CD14-positive monocyte (primary cell): ENCODE measurements around the gene CTNND2. TPM values are rescaled to one million over a fixed set of nuclear protein-coding genes. Genes with fewer than 3 reads are reported as not detected.
"Not testable (repeated sequence)": the region's sequence is repeated elsewhere in the genome, so short reads cannot be mapped to it uniquely, and the experiment has no call there.

Experiments used
- DNase-seq, 3 donors: peaks; one replicate each; pipeline ENCODE4 v3.0.0-alpha.2; 2011 to 2022
- H2AFZ ChIP-seq: 2 replicates; pipeline ENCODE4 v1.6.0; 2012; ENCODE audit warnings: mild to moderate bottlenecking, low read depth, low read length, inconsistent platforms; ENCODE audit not compliant: insufficient read depth, poor library complexity, severe bottlenecking
- H3K27ac ChIP-seq, 2 donors: 1 replicate in 1 of 2; 2 replicates in 1 of 2; pipeline ENCODE4 v1.5.1; 2012 to 2013; ENCODE audit warnings: low read length in 2 of 2, control low read depth in 1 of 2, inconsistent platforms in 1 of 2, low read depth in 1 of 2, mild to moderate bottlenecking in 1 of 2
- H3K27me3 ChIP-seq, 2 donors: one replicate each; pipeline versions ENCODE4 v1.6.0 to v1.6.1; 2011 to 2013; ENCODE audit warnings: low read length in 2 of 2; ENCODE audit not compliant: control insufficient read depth in 2 of 2, insufficient read depth in 2 of 2
- H3K36me3 ChIP-seq, 2 donors: replicated peaks in 1 of 2; 1 replicate in 1 of 2; 2 replicates in 1 of 2; pipeline versions ENCODE4 v1.5.1 to v1.6.1; 2012 to 2013; ENCODE audit warnings: low read length in 2 of 2, control low read depth in 1 of 2, inconsistent platforms in 1 of 2, mild to moderate bottlenecking in 1 of 2; ENCODE audit not compliant: insufficient read depth in 2 of 2, control insufficient read depth in 1 of 2
- H3K4me1 ChIP-seq, 2 donors: 1 replicate in 1 of 2; 2 replicates in 1 of 2; pipeline versions ENCODE4 v1.5.1 to v1.6.1; 2012 to 2013; ENCODE audit warnings: low read length in 2 of 2, control low read depth in 1 of 2, inconsistent platforms in 1 of 2, mild to moderate bottlenecking in 1 of 2, moderate library complexity in 1 of 2; ENCODE audit not compliant: insufficient read depth in 2 of 2, control insufficient read depth in 1 of 2
- H3K4me2 ChIP-seq: replicated peaks from 2 replicates; pipeline ENCODE3; 2012; ENCODE audit warnings: low read length, moderate library complexity, mild to moderate bottlenecking; ENCODE audit not compliant: poor library complexity, severe bottlenecking; ENCODE audit errors: extremely low read depth
- H3K4me3 ChIP-seq, 3 experiments: fragments of 200-600 bp in 1 of 3; sonication (generic) in 1 of 3; replicated peaks in 1 of 3; 1 replicate in 2 of 3; 2 replicates in 1 of 3; pipeline ENCODE4 v1.5.1; 2011 to 2013; ENCODE audit warnings: low read length in 3 of 3, mild to moderate bottlenecking in 3 of 3, control low read depth in 2 of 3, low read depth in 2 of 3, inconsistent platforms in 1 of 3, moderate library complexity in 1 of 3
- H3K79me2 ChIP-seq: 2 replicates; pipeline ENCODE4 v1.6.0; 2012; ENCODE audit warnings: mild to moderate bottlenecking, control low read depth, inconsistent platforms, low read length, moderate library complexity; ENCODE audit not compliant: insufficient read depth
- H3K9ac ChIP-seq: 2 replicates; pipeline ENCODE4 v1.6.0; 2017; ENCODE audit warnings: low read length, mild to moderate bottlenecking; ENCODE audit not compliant: insufficient read depth, poor library complexity, severe bottlenecking
- H3K9me3 ChIP-seq, 2 donors: replicated peaks in 1 of 2; 1 replicate in 1 of 2; 2 replicates in 1 of 2; pipeline versions ENCODE4 v1.5.1 to v1.6.1; 2012 to 2013; ENCODE audit warnings: low read length in 2 of 2, control low read depth in 1 of 2; ENCODE audit not compliant: control insufficient read depth in 1 of 2, insufficient read depth in 1 of 2
- H4K20me1 ChIP-seq: 2 replicates; pipeline ENCODE4 v1.6.0; 2012; ENCODE audit warnings: mild to moderate bottlenecking, low read length, control low read depth, moderate library complexity; ENCODE audit not compliant: insufficient read depth
- H3K27ac Mint-ChIP-seq, 7 donors: one replicate each; pipeline ENCODE4 v1.8.0; 2020; ENCODE audit warnings: mild to moderate bottlenecking in 7 of 7, mixed read lengths in 7 of 7, moderate library complexity in 6 of 7, inconsistent platforms in 2 of 7
- H3K27me3 Mint-ChIP-seq, 3 donors: one replicate each; pipeline ENCODE4 v1.8.0; 2021 to 2022; ENCODE audit warnings: low read depth in 3 of 3, mild to moderate bottlenecking in 3 of 3, mixed read lengths in 3 of 3, moderate library complexity in 3 of 3, inconsistent platforms in 1 of 3
- H3K36me3 Mint-ChIP-seq, 2 donors: one replicate each; pipeline ENCODE4 v1.8.0; 2020; ENCODE audit warnings: mixed read lengths in 2 of 2, inconsistent platforms in 1 of 2, mild to moderate bottlenecking in 1 of 2
- H3K4me1 Mint-ChIP-seq: one replicate; pipeline ENCODE4 v1.8.0; 2020; ENCODE audit warnings: mild to moderate bottlenecking, mixed read lengths
- H3K4me3 Mint-ChIP-seq, 2 donors: one replicate each; pipeline ENCODE4 v1.8.0; 2020; ENCODE audit warnings: mild to moderate bottlenecking in 2 of 2, mixed read lengths in 2 of 2, moderate library complexity in 1 of 2
- H3K9me3 Mint-ChIP-seq, 7 donors: one replicate each; pipeline ENCODE4 v1.8.0; 2020 to 2022; ENCODE audit warnings: mixed read lengths in 7 of 7, mild to moderate bottlenecking in 6 of 7, moderate library complexity in 6 of 7, inconsistent platforms in 2 of 7
- CTCF ChIP-seq: fragments of 200-600 bp; IDR thresholded peaks from one replicate; pipeline ENCODE4 v1.8.0; 2022; ENCODE audit warnings: antibody characterized with exemption, mild to moderate bottlenecking
- WGBS: methylation state at CpG from one replicate; pipeline ENCODE4 v1.1.5; 2013; ENCODE audit warnings: missing lambda C conversion rate; ENCODE audit not compliant: insufficient coverage; 5-methylcytosine and 5-hydroxymethylcytosine counted together
- intact Hi-C, 2 donors: fragments of 100-400 bp; cut with micrococcal nuclease; formaldehyde crosslinking; loops; one replicate each; pipeline versions ENCODE4 v1.15.0 to v1.15.1; 2023
- polyA plus RNA-seq, 3 donors: library from polyadenylated mRNA; depleted of rRNA in 1 of 3; unstranded in 2 of 3; stranded (reverse) in 1 of 3; fragments of 300-500 nt in 2 of 3; fragments of >200 nt in 1 of 3; fragmentation: Illumina TruSeq in 2 of 3; gene quantifications; 1 replicate in 2 of 3; 2 replicates in 1 of 3; pipeline ENCODE4 v1.2.3, GENCODE V29; 2012 to 2021

The CTNND2 gene
- polyA plus RNA-seq, 3 donors, result not detected

- TF ChIP-seq CTCF, result no peak
- H3K9ac ChIP-seq, result no peak overlapping the region
- Mint-ChIP-seq H3K27ac (no peak overlapping the region), H3K4me3 (no peak overlapping the region), H3K4me1 (no peaks in the 10 kb centered on the region), H3K36me3 (no peaks in the 10 kb centered on the region), H3K27me3 (peaks cover 0 to 5% (median 4%) of the 10 kb centered on the region in 3 donors), H3K9me3 (peaks cover 3 to 9% (median 5%) of the 10 kb centered on the region in 7 donors)
- no peak overlapping the region for H3K4me3 ChIP-seq
- no peak overlapping the region for H3K27ac ChIP-seq
- H3K27me3 ChIP-seq, result no peaks in the 10 kb centered on the region
- no peaks in the 10 kb centered on the region for H3K4me1 ChIP-seq
- DNase-seq, result no peak
- H3K79me2 ChIP-seq, result no peaks in the 10 kb centered on the region
- no peaks in the 10 kb centered on the region for H3K9me3 ChIP-seq
- no peak overlapping the region for H3K4me2 ChIP-seq
- intact Hi-C loops, result no loop called here
- no CpG with 5 or more reads among the region's 1 CpG for WGBS
- H2AFZ ChIP-seq, result no peak overlapping the region
- no peaks in the 10 kb centered on the region for H4K20me1 ChIP-seq
- H3K36me3 ChIP-seq, result no peaks in the 10 kb centered on the region
Measured at GRCh38 chr5:11072076-11072475, 832.2 kb downstream of the CTNND2 start.

GRCh38 chr5:11069041-11069440 lies 835.2 kb downstream of the CTNND2 start:
- no peak overlapping the region for H3K27ac ChIP-seq
- no peaks in the 10 kb centered on the region for H3K9me3 ChIP-seq
- Mint-ChIP-seq H3K27ac (no peak overlapping the region), H3K4me1 (no peaks in the 10 kb centered on the region), H3K36me3 (no peaks in the 10 kb centered on the region), H3K9me3 (peaks cover 2 to 11% (median 5%) of the 10 kb centered on the region in 7 donors), H3K27me3 (peaks cover 0 to 6% (median 0%) of the 10 kb centered on the region in 3 donors), H3K4me3 (no peak overlapping the region)
- no peak overlapping the region for H3K9ac ChIP-seq
- no peak for DNase-seq
- no peaks in the 10 kb centered on the region for H3K27me3 ChIP-seq
- no peak overlapping the region for H3K4me3 ChIP-seq
- H3K4me1 ChIP-seq, result no peaks in the 10 kb centered on the region
- WGBS, result 100% methylated on average over 1 of the region's 3 CpGs
- intact Hi-C loops, result no loop called here
- TF ChIP-seq CTCF, result no peak
- H3K79me2 ChIP-seq, result no peaks in the 10 kb centered on the region
- H2AFZ ChIP-seq, result no peak overlapping the region
- no peaks in the 10 kb centered on the region for H4K20me1 ChIP-seq
- no peaks in the 10 kb centered on the region for H3K36me3 ChIP-seq
- no peak overlapping the region for H3K4me2 ChIP-seq

GRCh38 chr5:11065723-11066122 lies 838.5 kb downstream of the CTNND2 start:
- intact Hi-C loops, H3K4me1 Mint-ChIP-seq, H3K4me1 ChIP-seq, H3K36me3 Mint-ChIP-seq, H3K79me2 ChIP-seq, H3K4me2 ChIP-seq, H3K27ac ChIP-seq, DNase-seq, H3K36me3 ChIP-seq, H4K20me1 ChIP-seq, H3K4me3 ChIP-seq, H3K27ac Mint-ChIP-seq, H3K4me3 Mint-ChIP-seq, H3K9me3 ChIP-seq, H3K9ac ChIP-seq, H2AFZ ChIP-seq, H3K27me3 ChIP-seq, H3K27me3 Mint-ChIP-seq: not testable (repeated sequence)
- no CpG with 5 or more reads among the region's 1 CpG for WGBS
- H3K9me3 Mint-ChIP-seq, result peaks cover 2 to 11% (median 5%) of the 10 kb centered on the region in 7 donors
